HepG2 (cell line): ENCODE measurements around the gene ATAD3A. TPM values are rescaled to one million over a fixed set of nuclear protein-coding genes. Genes with fewer than 3 reads are reported as not detected.

Experiments
- CEBPB ChIP-seq: IDR thresholded peaks from 2 replicates; pipeline ENCODE4 v1.6.1; 2011; ENCODE audit warnings: low read depth, low read length, improper control_type of control experiment, borderline replicate concordance
- E2F2 ChIP-seq: sonication (generic); formaldehyde crosslinking; IDR thresholded peaks from 2 replicates; pipeline ENCODE4 v1.4.0; 2020; ENCODE audit warnings: missing genetic modification reagents, borderline replicate concordance
- FOXP1 ChIP-seq, 2 experiments: fragments of 450-650 bp in 1 of 2; IDR thresholded peaks; 2 replicates each; pipeline ENCODE4 v1.6.1; 2017 to 2018; ENCODE audit warnings: antibody characterized with exemption in 1 of 2
- HNF4G ChIP-seq, 2 experiments: sonication (generic) in 1 of 2; formaldehyde crosslinking in 1 of 2; IDR thresholded peaks; 2 replicates each; pipeline versions ENCODE4 v1.4.0 to v1.6.1; 2011 to 2020; ENCODE audit warnings: borderline replicate concordance in 2 of 2, low read depth in 2 of 2, mild to moderate bottlenecking in 2 of 2, low read length in 1 of 2, missing genetic modification reagents in 1 of 2, moderate library complexity in 1 of 2
- MAFF ChIP-seq: IDR thresholded peaks from 2 replicates; pipeline ENCODE4 v1.6.1; 2011; ENCODE audit warnings: low read depth, low read length, improper control_type of control experiment
- MYC ChIP-seq: sonication (generic); formaldehyde crosslinking; IDR thresholded peaks from 2 replicates; pipeline ENCODE4 v1.9.0; 2021; ENCODE audit warnings: missing genetic modification reagents, borderline replicate concordance
- YEATS4 ChIP-seq: sonication (generic); formaldehyde crosslinking; IDR thresholded peaks from 2 replicates; pipeline ENCODE4 v1.4.0; 2020; ENCODE audit warnings: missing genetic modification reagents, borderline replicate concordance
- ZBTB1 ChIP-seq: sonication (generic); formaldehyde crosslinking; IDR thresholded peaks from 2 replicates; pipeline ENCODE4 v1.4.0; 2020; ENCODE audit warnings: missing genetic modification reagents, borderline replicate concordance
- ZBTB21 ChIP-seq: sonication (generic); formaldehyde crosslinking; IDR thresholded peaks from 2 replicates; pipeline ENCODE4 v1.4.0; 2020; ENCODE audit warnings: missing genetic modification reagents
- ZFP36L1 ChIP-seq: sonication (generic); formaldehyde crosslinking; IDR thresholded peaks from 2 replicates; pipeline ENCODE4 v1.8.0; 2022; ENCODE audit warnings: mild to moderate bottlenecking, missing genetic modification reagents, moderate library complexity
- ZNF235 ChIP-seq: sonication (generic); formaldehyde crosslinking; IDR thresholded peaks from 2 replicates; pipeline ENCODE4 v1.8.1; 2023; ENCODE audit warnings: mild to moderate bottlenecking, missing genetic modification reagents, borderline replicate concordance
- ZNF280B ChIP-seq: sonication (generic); formaldehyde crosslinking; IDR thresholded peaks from 2 replicates; pipeline ENCODE4 v1.5.0; 2020; ENCODE audit warnings: missing genetic modification reagents, mild to moderate bottlenecking, borderline replicate concordance
- ZNF292 ChIP-seq: sonication (generic); formaldehyde crosslinking; IDR thresholded peaks from 2 replicates; pipeline ENCODE4 v1.8.1; 2022; ENCODE audit warnings: mild to moderate bottlenecking, low read depth, missing genetic modification reagents, borderline replicate concordance
- ZNF350 ChIP-seq: sonication (generic); formaldehyde crosslinking; IDR thresholded peaks from 2 replicates; pipeline ENCODE4 v1.4.0; 2020; ENCODE audit warnings: mild to moderate bottlenecking, low read depth, missing genetic modification reagents, borderline replicate concordance
- ZNF362 ChIP-seq: sonication (generic); formaldehyde crosslinking; IDR thresholded peaks from 2 replicates; pipeline ENCODE4 v1.4.0; 2020; ENCODE audit warnings: missing genetic modification reagents, mild to moderate bottlenecking, borderline replicate concordance
- ZNF816 ChIP-seq: sonication (generic); formaldehyde crosslinking; IDR thresholded peaks from 2 replicates; pipeline ENCODE4 v1.8.0; 2022; ENCODE audit warnings: missing genetic modification reagents, mild to moderate bottlenecking, borderline replicate concordance
- polyA plus RNA-seq, 8 experiments: library from polyadenylated mRNA; depleted of rRNA in 3 of 8; stranded (reverse) in 7 of 8; unstranded in 1 of 8; fragments of >200 nt; fragmentation: Illumina TruSeq in 4 of 8; extraction: Trizol in 4 of 8; gene quantifications; 2 replicates each; pipeline versions ENCODE4 v1.2.1 to v1.2.3, GENCODE V29; 2011 to 2016; ENCODE audit warnings: low read depth in 4 of 8, missing spikeins in 1 of 8, mixed read lengths in 1 of 8; ENCODE audit not compliant: insufficient read depth in 1 of 8
- total RNA-seq, 5 experiments: library from RNA; depleted of rRNA; stranded (reverse); fragments of >200 nt; fragmentation: Illumina TruSeq; extraction: Trizol; gene quantifications; 2 replicates each; pipeline ENCODE4 v1.2.3, GENCODE V29; 2016; ENCODE audit warnings: low read depth in 1 of 5
- TF ChIP-seq, protein P1 (sequence below): IDR thresholded peaks from 2 replicates; pipeline ENCODE4 v1.6.1; 2016; ENCODE audit warnings: control low read depth
- TF ChIP-seq, protein P2 (sequence below): sonication (generic); formaldehyde crosslinking; IDR thresholded peaks from 2 replicates; pipeline ENCODE4 v1.5.0; 2020; ENCODE audit warnings: missing genetic modification reagents
- TF ChIP-seq, protein P3 (sequence below): sonication (generic); formaldehyde crosslinking; IDR thresholded peaks from 2 replicates; pipeline ENCODE4 v1.5.0; 2020; ENCODE audit warnings: mild to moderate bottlenecking, missing genetic modification reagents, borderline replicate concordance

ATAD3A gene
- total and polyA plus RNA-seq, 2 of the 13 experiments (the other 11 are each of a cell fraction or from before 2014, with no cell fraction given) = 10.6 to 49.0 TPM

- no peak for TF ChIP-seq ZBTB1 (CRISPR knock-in tag)
- TF ChIP-seq, protein P1, sequence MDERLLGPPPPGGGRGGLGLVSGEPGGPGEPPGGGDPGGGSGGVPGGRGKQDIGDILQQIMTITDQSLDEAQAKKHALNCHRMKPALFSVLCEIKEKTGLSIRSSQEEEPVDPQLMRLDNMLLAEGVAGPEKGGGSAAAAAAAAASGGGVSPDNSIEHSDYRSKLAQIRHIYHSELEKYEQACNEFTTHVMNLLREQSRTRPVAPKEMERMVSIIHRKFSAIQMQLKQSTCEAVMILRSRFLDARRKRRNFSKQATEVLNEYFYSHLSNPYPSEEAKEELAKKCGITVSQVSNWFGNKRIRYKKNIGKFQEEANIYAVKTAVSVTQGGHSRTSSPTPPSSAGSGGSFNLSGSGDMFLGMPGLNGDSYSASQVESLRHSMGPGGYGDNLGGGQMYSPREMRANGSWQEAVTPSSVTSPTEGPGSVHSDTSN = peak; percentile 28; the same call in 1 of the 2 replicates
- peak; percentile 62; the same call in 1 of the 2 replicates for TF ChIP-seq ZNF280B
- no peak for TF ChIP-seq MAFF
- no peak for TF ChIP-seq YEATS4 (CRISPR knock-in tag)
- TF ChIP-seq, protein P2, sequence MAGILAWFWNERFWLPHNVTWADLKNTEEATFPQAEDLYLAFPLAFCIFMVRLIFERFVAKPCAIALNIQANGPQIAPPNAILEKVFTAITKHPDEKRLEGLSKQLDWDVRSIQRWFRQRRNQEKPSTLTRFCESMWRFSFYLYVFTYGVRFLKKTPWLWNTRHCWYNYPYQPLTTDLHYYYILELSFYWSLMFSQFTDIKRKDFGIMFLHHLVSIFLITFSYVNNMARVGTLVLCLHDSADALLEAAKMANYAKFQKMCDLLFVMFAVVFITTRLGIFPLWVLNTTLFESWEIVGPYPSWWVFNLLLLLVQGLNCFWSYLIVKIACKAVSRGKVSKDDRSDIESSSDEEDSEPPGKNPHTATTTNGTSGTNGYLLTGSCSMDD (CRISPR knock-in tag) = no peak
- TF ChIP-seq ZBTB21 (CRISPR knock-in tag) = no peak
- TF ChIP-seq HNF4G (IDR thresholded peaks at IDR 0.05; ENCODE audit: borderline replicate concordance, low read depth, low read length) = peak; percentile 46; the same call in 1 of the 2 replicates
- no peak for TF ChIP-seq HNF4G (CRISPR knock-in tag; IDR thresholded peaks at IDR 0.05; ENCODE audit: borderline replicate concordance, low read depth)
- TF ChIP-seq ZNF362 = peak; percentile 21; the same call in 1 of the 2 replicates
- TF ChIP-seq ZFP36L1 = no peak
- no peak for TF ChIP-seq ZNF350 (CRISPR knock-in tag)
- TF ChIP-seq ZNF292 (CRISPR knock-in tag) = peak; percentile 34; the same call in 1 of the 2 replicates
- TF ChIP-seq, protein P3, sequence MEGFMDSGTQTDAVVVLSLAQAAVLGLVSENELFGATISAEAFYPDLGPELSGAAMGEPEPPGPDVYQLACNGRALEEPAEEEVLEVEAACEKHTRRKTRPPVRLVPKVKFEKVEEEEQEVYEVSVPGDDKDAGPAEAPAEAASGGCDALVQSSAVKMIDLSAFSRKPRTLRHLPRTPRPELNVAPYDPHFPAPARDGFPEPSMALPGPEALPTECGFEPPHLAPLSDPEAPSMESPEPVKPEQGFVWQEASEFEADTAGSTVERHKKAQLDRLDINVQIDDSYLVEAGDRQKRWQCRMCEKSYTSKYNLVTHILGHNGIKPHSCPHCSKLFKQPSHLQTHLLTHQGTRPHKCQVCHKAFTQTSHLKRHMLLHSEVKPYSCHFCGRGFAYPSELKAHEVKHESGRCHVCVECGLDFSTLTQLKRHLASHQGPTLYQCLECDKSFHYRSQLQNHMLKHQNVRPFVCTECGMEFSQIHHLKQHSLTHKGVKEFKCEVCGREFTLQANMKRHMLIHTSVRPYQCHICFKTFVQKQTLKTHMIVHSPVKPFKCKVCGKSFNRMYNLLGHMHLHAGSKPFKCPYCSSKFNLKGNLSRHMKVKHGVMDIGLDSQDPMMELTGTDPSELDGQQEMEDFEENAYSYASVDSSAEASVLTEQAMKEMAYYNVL (CRISPR knock-in tag) = no peak
- peak; percentile 40; the same call in 1 of the 2 replicates for TF ChIP-seq CEBPB
- TF ChIP-seq E2F2 = no peak
- no peak for TF ChIP-seq FOXP1 (IDR thresholded peaks at IDR 0.05)
- TF ChIP-seq FOXP1 (CRISPR knock-in tag; IDR thresholded peaks at IDR 0.05) = no peak
- TF ChIP-seq ZNF235 (CRISPR knock-in tag) = no peak
- TF ChIP-seq ZNF816 = no peak
- peak; percentile 22; the same call in 1 of the 2 replicates for TF ChIP-seq MYC (CRISPR knock-in tag)
Measured at GRCh38 chr1:1577367-1578011, 65.5 kb downstream of the ATAD3A start (continued).
